22Rv1 (cell line): ENCODE data around the gene ACAD10.

Experiments
- CTCF ChIP-seq: fragments of 450-650 bp; IDR thresholded peaks from 2 replicates; pipeline ENCODE4 v1.5.1; 2017; ENCODE audit warnings: mild to moderate bottlenecking
- ZFX ChIP-seq: fragments of 450-650 bp; IDR thresholded peaks from 2 replicates; pipeline ENCODE4 v1.6.1; 2017; ENCODE audit warnings: antibody characterized with exemption, borderline replicate concordance

GRCh38 chr12:111705672-111706071 lies 19.8 kb downstream of the ACAD10 start:
- TF ChIP-seq CTCF (no peak), ZFX (no peak)
